Umbilical cord (tissue), 2 donors: ENCODE results near the gene SYT13. TPM values are rescaled to one million over a fixed set of nuclear protein-coding genes. Genes with fewer than 3 reads are reported as not detected.
"Not testable (repeated sequence)": the region's sequence is repeated elsewhere in the genome, so short reads cannot be mapped to it uniquely, and the experiment has no call there.

Experiments
- DNase-seq: peaks from one replicate; pipeline ENCODE4 v3.0.0-alpha.2; 2015; ENCODE audit warnings: low spot score
- total RNA-seq: library from RNA; depleted of rRNA; stranded (reverse); fragments of >200 nt; gene quantifications from one replicate; pipeline ENCODE4 v1.2.3, GENCODE V29; 2014; ENCODE audit warnings: low replicate concordance; ENCODE audit not compliant: insufficient read depth

SYT13 gene
- total RNA-seq, 1 donor from 2014 or later, result 2.6 TPM

DNA sequence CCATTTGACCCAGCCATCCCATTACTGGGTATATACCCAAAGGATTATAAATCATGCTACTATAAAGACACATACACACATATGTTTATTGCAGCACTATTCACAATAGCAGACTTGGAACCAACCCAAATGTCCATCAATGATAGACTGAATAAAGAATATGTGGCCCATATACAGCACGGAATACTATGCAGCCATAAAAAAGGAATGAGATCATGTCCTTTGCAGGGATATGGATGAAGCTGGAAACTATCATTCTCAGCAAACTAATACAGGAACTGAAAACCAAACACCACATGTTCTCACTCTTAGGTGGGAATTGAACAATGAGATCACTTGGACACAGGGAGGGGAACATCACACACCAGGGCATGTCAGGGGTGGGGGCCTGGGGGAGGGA lies 36.8 kb downstream of the SYT13 start:
- not testable (repeated sequence) for DNase-seq

DNA sequence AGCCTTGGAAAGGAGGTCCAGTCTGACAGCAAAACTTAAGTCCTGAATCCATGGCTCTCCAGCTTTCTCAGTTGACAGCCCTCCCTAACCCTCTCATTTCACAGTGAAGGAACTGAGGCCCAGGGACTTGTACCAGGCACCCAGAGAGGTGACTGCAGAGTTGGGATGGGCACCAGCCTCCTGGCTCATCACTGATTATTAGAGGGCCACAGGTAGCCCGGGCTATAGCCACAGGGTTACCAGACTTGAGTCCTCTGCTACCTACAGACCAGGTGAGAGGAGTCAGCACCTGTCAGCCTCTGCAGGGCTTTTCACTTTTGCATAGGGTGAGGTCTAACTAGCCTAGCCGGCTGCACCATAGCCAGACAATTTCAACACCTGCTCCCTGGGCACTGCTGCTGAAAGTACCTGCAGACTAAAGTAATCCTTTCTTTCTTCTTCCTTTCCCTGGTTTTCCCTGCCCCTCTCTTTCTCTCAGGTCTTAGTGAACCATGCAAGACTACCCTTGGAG lies 37.6 kb downstream of the SYT13 start:
- DNase-seq, result no peak

DNA sequence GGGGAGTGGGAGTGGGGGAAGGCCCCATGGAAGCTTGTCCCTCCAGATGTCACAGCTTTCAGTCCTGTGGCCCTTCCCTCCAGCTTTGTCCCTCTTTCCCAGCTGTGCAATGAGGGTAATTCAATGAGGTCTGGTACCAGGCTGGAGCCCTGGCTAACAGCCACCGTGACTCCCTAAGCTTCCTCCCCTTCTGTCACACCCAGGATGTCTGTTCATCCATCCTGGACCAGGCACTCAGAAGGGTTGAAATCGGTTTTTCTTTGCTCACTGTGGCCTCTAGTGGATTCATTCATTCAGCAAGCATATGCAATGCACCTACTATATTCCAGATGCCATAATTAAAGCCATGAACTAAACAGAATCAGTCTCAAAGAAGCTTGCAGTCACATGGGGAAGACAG lies 38.7 kb downstream of the SYT13 start:
- DNase-seq, result peak; percentile 15

DNA sequence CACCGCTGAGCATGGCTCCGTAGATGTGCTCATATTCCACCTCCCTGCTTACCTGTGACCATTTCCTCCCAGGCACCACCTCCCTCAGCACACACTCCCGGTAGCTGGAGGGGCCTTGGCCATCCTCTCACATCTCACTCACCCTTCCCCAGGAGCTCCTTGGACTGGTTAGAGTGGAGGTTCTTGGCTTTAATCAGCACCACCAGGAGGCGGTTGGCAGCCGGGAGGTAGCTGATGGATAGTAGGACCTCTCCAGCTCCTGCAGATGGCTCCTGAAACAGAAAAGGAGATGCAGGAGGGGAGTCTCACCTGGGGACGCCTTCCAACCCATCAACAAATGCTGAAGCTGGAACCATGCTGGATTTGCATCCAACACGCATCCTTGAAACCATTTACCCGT lies 39.9 kb downstream of the SYT13 start:
- no peak for DNase-seq

DNA sequence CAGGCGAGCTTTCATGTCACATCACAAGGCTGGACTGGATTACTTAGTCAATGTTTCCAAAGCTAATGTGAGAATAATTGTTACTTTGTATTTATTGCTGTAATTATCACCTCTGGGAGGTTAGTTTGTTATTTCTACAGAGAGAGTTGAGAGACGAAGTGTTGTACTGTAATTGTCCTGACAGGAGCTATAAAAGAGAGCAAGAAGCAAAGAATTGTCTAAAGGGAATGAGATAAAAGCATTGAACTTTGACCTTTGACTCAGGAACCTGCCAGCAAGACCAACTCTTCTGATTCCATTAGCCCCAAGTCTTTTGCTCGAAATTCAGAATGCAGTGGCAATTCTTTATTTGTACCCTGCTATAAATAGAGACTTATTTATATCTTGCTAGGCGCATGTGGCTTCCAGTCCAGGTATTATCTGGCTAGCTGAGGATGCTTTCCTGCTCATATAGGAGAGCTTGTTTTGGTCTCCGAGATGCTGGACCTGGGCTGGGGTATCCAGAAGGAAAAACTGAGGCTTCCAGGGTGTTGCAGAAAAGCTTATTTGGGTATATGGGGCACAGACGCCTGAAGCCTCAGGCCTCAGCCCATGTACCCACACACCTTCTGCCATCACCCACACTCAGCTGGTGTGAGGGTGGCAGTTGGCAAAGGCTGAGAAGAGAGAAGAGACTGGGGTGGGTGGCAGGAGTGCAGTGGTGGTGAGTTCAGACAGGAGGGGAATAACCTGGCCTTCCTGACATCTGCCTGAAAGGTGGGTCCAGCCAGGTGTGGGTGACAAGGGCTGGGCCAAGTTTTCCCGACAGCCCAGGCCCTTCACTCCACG lies 40.7 kb downstream of the SYT13 start:
- no peak for DNase-seq

DNA sequence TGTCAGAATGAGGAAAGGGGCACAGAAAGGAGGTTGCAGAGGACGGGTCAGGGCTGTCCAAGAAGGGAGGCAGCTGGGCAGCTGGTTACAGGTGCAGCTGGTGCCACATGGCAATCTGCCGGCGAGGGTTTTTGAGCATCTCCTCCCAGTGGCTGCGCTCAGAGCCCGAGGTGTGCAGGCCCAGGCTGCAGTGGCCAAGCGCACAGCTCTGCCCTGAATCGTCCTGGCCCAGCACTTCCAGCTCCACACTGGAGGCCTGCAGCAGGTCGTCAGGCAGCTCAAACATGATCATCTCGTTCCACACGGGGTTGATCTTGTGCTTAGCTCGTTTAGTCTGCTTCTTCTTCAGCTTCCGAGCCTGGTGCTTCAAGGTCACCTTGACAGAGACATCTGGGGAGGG lies 42.2 kb downstream of the SYT13 start:
- no peak for DNase-seq

DNA sequence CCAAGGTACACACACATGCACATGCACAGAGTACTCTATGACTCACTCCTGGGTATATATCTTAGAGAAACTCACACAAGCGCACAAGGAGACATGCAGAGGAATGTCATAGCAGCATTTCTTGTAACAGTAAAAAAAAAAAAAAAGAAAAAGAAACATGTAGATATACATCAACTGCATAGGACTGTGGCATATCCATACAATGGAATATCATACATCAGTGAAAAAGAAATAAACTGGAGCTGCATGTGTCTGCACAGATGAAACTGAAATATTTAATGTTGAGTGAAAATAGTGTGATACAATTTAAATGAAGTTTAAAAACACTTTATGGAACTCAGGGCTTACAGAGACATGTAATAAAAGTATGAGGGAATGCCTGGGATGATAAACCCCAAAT lies 46.4 kb downstream of the SYT13 start:
- no peak for DNase-seq

DNA sequence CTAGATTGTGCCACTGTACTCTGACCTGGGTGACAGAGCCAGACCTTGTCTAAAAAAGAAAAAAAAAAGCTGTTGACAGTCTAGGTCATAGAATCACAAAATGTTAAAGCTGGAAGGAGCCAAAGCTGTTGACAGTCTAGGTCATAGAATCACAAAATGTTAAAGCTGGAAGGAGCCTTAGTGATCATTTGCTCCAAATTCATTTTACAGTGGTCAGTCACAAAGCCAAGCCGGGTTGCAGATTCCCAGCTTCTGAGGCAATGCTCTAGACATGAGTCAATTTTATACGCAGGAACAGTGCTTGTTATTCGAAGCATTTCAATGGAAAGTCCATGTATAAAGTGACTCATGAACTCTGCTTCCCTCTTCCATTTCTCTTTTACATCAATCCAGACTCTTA lies 47.4 kb downstream of the SYT13 start:
- DNase-seq, result no peak

DNA sequence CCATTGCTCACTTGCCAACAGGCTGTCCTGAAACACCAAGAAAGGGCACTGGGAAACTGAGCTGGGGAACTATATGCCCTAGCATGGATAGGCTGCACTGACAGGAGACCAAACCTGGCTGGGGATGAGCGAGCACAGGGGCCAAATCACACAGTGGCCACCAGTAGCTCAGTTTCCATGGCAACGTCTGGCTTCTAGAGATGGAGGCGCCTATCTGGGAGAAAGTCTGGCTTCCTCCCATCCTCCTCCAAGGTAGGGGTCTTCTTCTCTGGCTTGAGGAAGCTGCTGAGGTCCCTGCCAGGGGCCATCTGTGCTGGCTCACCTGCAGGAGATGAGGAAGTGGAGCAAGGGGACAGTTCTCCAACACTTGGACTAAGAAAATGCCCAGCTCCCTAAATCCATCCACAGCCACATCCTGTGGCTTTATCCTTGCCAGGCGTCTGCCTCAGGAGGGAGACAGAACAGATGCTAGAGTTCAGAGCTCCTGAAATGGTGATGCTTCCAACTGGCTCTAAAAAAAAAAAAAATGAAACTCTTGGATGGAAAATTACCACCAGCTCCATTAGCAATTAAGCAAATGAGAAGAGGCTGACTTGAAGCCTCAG lies 48.3 kb downstream of the SYT13 start:
- DNase-seq, result no peak

DNA sequence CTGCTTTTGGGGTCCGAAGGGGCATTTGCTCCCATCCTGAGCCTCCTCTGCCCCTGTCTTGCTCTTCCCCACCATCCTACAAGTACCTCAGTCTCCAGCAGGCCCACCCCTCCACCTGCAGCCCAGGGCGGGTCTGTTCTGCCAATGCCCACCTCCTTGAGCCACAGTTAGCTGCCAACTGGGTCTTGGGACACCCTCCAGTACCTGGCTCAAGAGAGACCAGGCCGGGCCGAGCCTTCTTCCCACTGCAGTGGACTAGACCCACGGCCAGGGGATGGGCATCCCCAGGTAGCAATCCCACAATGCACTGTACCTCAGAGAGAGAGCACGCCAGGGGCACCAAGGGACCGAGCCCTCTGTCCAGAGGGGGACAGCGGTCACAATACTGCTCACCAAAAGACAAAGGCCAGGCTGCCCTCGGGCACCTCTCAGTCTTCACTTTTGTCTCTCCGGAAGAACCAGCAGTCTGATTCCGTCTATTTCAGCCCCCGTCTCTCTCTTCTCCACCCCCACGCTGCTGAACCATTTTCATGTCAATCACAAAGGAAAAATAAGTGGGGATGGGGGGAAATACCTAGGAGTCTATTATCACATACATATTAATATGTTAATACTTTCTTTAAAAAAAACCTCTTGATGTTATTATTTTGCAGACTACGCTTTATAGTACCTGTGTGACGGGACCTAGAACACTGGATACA lies 51.7 kb downstream of the SYT13 start:
- no peak for DNase-seq

DNA sequence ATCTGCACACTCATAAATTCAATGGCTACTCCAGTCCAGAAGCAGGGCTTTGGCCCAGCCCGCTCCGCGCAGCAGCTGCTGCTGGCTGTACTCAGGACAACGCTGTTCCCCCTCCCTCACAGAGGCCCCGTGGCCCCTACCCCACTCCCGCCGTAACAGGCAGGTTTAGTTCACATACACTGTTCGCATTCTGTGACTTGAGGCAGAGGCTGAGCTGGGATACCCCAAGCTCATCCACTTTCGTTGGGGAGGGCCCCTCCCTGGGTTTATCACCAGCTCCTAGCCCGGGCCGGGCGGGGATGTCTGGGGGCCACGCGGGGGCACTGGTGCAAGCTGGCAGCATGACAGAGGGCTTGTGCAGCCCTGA lies 52.4 kb downstream of the SYT13 start:
- DNase-seq, result no peak

DNA sequence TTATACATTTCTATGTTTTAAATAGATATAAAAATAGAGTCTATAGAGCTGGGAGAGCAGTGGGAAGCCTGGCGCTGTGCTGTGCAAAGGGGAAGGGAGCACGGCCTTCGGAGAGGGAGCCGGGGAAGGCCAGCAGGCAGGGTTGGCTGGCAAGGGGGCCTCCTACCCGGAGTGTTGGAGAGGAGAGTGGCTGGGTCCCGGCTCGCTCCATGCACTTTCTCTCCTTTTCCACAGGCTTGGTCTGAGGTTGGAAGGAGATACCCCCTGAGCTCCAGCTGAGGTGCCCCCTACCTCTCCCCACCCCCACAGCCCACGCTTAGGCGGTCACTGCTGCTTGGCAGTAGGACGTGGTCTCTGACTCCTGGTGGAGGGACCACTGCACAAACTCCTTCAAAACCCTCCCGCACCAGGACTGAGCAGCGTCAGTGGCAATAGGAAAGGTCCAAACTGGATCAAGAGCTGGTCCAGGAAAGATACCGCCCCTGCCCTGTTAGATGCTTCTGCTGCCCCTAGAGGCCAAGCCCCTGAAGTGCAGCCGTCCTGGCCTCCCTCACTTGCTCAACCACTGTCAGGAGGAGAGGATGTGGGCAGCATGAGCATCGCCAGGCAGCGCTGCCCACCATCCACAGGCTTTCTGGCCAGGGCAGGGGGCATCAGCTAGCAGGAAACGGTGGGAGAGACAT lies 52.9 kb downstream of the SYT13 start:
- DNase-seq, result peak; percentile 55

DNA sequence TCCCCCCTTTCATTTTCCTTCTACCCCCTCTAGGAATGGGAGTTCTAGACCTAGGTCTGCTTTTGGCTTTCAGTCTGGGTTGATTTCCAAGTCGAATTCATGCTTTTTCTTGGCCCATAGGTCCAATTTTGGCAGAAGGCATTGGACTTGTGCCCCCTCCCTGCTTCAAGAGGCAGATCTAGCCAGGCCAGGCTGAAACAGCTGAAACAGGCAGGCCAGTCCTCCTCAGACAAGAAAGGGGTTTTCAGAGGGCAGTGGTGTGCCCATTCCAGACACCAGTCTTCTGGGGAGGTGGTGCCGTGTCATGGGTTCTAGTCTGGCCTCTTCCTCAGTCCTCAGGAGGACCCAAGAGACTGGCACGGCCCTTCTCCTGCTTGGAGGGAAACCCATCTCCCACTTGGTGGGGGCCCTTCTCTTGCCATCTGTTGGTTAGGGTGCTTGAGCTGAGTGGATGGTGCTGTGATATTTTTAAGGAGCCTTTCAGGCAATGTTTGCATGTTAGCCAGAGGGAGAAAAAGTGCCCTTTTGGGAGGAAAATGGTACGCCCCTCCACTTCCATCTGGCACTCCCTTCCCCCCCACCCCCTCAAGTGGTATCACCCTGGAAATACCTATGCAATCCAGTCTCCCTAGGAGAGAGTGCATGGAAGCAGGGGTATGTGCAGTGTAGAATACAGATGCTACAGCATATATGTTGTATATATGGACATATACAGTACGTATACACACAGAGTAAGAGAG lies 53.6 kb downstream of the SYT13 start:
- DNase-seq, result no peak

DNA sequence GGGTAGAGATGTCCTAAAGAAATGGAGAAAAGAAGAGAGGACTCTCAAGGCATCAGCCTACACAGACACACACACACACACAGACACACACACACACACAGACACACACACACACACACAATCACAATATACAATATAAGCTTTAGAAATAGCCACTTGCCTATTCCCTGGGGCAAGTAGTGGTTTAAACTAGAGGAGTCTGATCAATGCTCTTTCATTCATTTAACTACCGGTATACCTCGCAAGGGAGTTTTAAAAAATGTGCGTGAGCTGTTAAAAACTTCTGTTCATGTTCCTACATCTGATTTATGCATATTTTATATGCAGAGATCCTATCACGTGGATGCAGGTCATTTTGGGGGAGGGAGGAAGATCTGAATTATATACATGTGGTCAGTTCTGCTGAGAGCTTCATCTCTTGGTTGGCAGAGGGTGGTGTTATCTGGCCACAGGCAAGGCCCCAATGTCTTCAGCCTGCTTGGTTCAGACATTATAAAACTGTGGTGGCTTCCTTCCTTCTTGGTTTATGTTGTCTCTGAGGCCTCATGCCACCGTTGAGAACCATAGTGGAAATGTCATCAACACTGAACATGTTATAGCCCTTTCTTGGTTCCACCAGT lies 56.6 kb downstream of the SYT13 start:
- DNase-seq, result no peak

DNA sequence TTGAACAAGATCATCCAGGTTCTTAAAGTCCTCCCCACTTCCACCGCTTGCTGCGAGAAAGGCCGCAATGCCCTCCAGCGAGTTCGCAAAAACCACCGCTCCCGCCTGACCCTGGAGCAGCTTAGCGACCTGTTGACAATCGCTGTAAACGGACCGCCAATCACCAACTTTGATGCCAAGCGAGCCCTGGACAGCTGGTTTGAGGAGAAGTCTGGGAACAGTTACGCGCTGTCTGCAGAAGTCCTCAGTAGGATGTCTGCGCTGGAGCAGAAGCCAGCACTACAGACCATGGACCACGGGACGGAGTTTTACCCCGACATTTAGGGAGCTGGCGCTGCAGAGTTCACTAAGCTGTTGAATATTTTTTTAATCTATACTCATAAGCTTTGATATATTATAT lies 58.3 kb downstream of the SYT13 start:
- no peak for DNase-seq

DNA sequence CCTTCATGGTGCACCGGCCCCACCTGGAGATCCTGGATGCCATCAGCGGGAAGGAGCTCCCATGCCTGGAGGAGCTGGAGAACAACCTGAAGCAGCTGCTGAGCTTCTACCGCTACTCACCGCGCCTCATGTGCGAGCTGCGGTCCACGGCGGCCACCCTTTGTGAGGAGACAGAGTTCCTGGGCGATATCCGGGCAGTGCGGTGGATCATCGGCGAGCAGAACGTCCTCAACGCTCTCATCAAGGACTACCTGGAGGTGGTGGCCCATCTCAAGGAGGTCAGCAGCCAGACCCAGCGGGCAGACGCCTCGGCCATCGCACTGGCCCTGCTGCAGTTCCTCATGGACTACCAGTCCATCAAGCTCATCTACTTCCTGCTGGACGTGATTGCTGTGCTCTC lies 59.2 kb downstream of the SYT13 start:
- no peak for DNase-seq

DNA sequence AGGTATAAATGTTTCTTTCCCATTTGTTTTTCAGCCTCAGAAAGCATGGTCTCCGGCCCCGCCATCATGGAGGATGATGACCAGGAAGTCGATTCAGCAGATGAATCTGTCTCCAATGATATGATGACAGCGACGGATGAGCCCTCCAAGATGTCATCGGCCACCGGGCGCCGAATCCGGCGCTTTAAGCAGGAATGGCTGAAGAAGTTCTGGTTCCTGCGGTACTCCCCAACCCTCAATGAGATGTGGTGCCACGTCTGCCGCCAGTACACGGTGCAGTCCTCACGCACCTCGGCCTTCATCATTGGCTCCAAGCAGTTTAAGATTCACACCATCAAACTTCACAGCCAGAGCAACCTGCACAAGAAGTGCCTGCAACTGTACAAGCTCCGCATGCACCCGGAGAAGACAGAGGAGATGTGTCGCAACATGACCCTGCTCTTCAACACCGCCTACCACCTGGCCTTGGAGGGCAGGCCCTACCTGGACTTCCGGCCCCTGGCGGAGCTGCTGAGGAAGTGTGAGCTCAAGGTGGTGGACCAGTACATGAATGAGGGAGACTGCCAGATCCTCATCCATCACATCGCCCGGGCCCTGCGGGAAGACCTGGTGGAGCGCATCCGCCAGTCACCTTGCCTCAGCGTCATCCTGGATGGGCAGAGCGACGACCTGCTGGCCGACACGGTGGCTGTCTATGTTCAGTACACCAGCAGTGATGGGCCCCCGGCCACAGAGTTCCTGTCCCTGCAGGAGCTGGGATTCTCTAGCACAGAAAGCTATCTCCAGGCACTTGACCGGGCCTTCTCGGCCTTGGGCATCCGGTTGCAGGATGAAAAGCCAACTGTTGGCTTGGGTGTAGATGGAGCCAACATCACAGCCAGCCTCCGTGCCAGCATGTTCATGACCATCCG lies 59.9 kb downstream of the SYT13 start:
- no peak for DNase-seq

DNA sequence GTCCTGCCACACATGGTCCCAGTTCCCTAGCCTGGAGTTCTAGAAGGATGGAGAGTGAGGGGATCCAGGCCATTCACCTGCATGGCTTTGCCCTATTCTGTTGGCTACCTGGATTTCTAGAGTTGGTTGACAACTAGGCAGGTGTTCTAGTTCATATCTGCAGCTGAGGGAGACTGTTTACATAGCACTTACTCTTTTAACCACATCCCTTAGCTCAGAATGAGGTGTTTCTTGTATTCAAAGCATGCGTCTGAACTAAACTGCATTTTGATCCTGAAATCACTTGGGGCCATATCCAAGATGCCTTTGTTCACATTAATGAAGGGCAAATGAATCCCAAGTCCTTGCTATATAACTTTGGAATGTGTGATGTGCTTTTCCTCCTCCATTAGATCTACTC lies 60.9 kb downstream of the SYT13 start:
- DNase-seq, result no peak

DNA sequence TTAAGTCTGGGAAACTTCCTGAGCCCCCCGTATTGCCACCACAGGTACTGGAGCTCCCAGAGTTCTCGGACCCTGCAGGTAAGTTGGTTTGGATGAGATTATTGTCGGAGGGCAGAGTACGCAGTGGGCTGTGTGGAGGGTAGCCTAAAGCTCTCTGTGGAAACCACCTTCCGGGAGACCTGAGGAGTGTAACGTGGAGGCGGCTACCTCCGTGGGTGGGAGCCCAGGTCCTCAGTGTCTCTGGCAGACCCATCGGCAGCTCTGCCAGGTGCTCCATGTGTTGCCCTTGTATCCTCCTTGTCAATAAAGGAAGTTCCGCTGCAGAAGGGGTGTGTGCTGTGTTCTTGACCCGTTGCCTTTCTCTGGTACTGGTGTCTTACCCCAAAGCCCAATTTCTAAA lies 61.4 kb downstream of the SYT13 start:
- DNase-seq, result no peak

DNA sequence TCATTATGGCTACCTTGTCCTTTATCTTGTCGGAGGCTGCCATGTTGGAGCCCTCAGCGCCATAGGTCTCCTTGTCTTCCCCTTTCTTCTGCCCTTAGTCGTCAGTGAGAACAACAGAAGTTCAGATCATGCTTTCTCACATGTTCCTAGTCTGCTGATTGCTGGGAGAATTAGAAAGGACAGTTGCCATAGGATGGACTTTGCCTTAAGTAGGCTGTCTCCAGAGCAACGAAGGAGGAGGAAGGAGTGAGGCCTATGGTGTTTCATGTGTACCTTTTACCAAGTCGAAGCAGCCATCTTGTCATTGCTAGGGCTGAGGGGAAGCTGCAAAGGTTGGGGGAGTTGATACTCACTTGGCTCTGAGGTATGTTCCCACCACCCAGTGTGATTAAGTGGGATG lies 62.6 kb downstream of the SYT13 start:
- DNase-seq, result no peak
